SK-N-SH (cell line): ENCODE data around the gene ATP1A4. TPM values are rescaled to one million over a fixed set of nuclear protein-coding genes. Genes with fewer than 3 reads are reported as not detected.
A peak's percentile ranks its signal among the peaks of the same experiment; 100 is the strongest.

ENCODE experiments used
- CTCF ChIA-PET: fragments of 300-600, 350-600 bp; formaldehyde crosslinking; extraction: SDS; loops from one replicate; lab custom pipeline; 2021; lab: Yijun Ruan, JAX
- POLR2A ChIA-PET: fragments of 350-600 bp; sonication (Branson Sonifier 250); formaldehyde crosslinking; extraction: SDS; loops from one replicate; lab custom pipeline; 2020; ENCODE audit warnings: antibody characterized with exemption, inconsistent platforms; lab: Yijun Ruan, JAX
- DNase-seq: peaks from one replicate; pipeline ENCODE4 v3.0.0; 2012
- H2AFZ ChIP-seq: fragments of 200-600 bp; sonication (generic); 2 replicates; pipeline ENCODE4 v1.8.1; 2016; ENCODE audit warnings: antibody characterized with exemption, mild to moderate bottlenecking, low read depth
- H3F3A ChIP-seq: fragments of 200-600 bp; sonication (generic); replicated peaks from 2 replicates; pipeline ENCODE3; 2016; ENCODE audit warnings: antibody characterized with exemption, mild to moderate bottlenecking; ENCODE audit not compliant: insufficient read depth
- H3K27ac ChIP-seq, 2 experiments: fragments of 200-500 bp in 1 of 2; fragments of 200-600 bp in 1 of 2; sonication (Bioruptor generic) in 1 of 2; sonication (generic), shearing (Covaris generic) in 1 of 2; 2 replicates each; pipeline versions ENCODE4 v1.5.1 to v1.6.1; 2014 to 2016; ENCODE audit warnings: low read depth in 2 of 2, inconsistent platforms in 1 of 2, low read length in 1 of 2, mild to moderate bottlenecking in 1 of 2, mixed read lengths in 1 of 2
- H3K27me3 ChIP-seq: fragments of 200-600 bp; sonication (generic), shearing (Covaris generic); 2 replicates; pipeline ENCODE4 v1.6.1; 2016; ENCODE audit warnings: mixed run types; ENCODE audit not compliant: insufficient read depth
- H3K36me3 ChIP-seq, 2 experiments: fragments of 200-500 bp in 1 of 2; fragments of 200-600 bp in 1 of 2; sonication (Bioruptor generic) in 1 of 2; sonication (generic) in 1 of 2; replicated peaks in 1 of 2; 2 replicates each; pipeline versions ENCODE3 to v1.5.1; 2014 to 2016; ENCODE audit warnings: low read length in 1 of 2, mild to moderate bottlenecking in 1 of 2; ENCODE audit not compliant: insufficient read depth in 2 of 2, control insufficient read depth in 1 of 2
- H3K4me1 ChIP-seq, 2 experiments: fragments of 200-500 bp in 1 of 2; fragments of 200-600 bp in 1 of 2; sonication (Bioruptor generic) in 1 of 2; sonication (generic), shearing (Covaris generic) in 1 of 2; 2 replicates each; pipeline versions ENCODE4 v1.5.1 to v1.6.1; 2014 to 2016; ENCODE audit warnings: low read depth in 1 of 2, low read length in 1 of 2, mixed run types in 1 of 2; ENCODE audit not compliant: insufficient read depth in 2 of 2, control insufficient read depth in 1 of 2
- H3K4me2 ChIP-seq: fragments of 200-600 bp; sonication (generic), shearing (Covaris generic); 2 replicates; pipeline ENCODE4 v1.6.1; 2017; ENCODE audit warnings: mixed run types
- H3K4me3 ChIP-seq, 2 experiments: fragments of 200-500 bp in 1 of 2; fragments of 200-600 bp in 1 of 2; sonication (Bioruptor generic) in 1 of 2; sonication (generic), shearing (Covaris generic) in 1 of 2; 2 replicates each; pipeline versions ENCODE4 v1.5.1 to v1.8.1; 2014 to 2016; ENCODE audit warnings: low read depth in 2 of 2, inconsistent platforms in 1 of 2, low read length in 1 of 2, mild to moderate bottlenecking in 1 of 2, mixed read lengths in 1 of 2, moderate library complexity in 1 of 2
- H3K79me2 ChIP-seq: fragments of 200-600 bp; sonication (generic); 2 replicates; pipeline ENCODE4 v1.8.1; 2017; ENCODE audit warnings: mild to moderate bottlenecking; ENCODE audit not compliant: insufficient read depth
- H3K9ac ChIP-seq: fragments of 200-600 bp; sonication (generic); 2 replicates; pipeline ENCODE4 v1.6.1; 2017; ENCODE audit warnings: mixed run types
- H3K9me2 ChIP-seq: fragments of 200-600 bp; sonication (generic); 2 replicates; pipeline ENCODE4 v1.6.1; 2017; ENCODE audit warnings: mixed run types
- H3K9me3 ChIP-seq: fragments of 200-600 bp; sonication (generic); 2 replicates; pipeline ENCODE4 v1.6.1; 2017; ENCODE audit warnings: mixed run types, mild to moderate bottlenecking, moderate library complexity
- H4K20me1 ChIP-seq: fragments of 200-600 bp; sonication (generic); 2 replicates; pipeline ENCODE4 v1.6.1; 2017; ENCODE audit warnings: mild to moderate bottlenecking, mixed run types; ENCODE audit not compliant: insufficient read depth
- CHD2 ChIP-seq: fragments of 150-350 bp; IDR thresholded peaks from 2 replicates; pipeline ENCODE4 v1.6.1; 2018; ENCODE audit warnings: low read length; ENCODE audit not compliant: partially characterized antibody
- ELF1 ChIP-seq: IDR thresholded peaks from 2 replicates; pipeline ENCODE4 v1.4.0; 2012
- EP300 ChIP-seq, 2 experiments: IDR thresholded peaks; 2 replicates each; pipeline versions ENCODE4 v1.4.0 to v1.6.1; 2012; ENCODE audit warnings: borderline replicate concordance in 1 of 2, low read depth in 1 of 2, low read length in 1 of 2
- EZH2phosphoT487 ChIP-seq: fragments of 200-600 bp; sonication (generic); IDR thresholded peaks from 2 replicates; pipeline ENCODE4 v1.6.1; 2017; ENCODE audit warnings: low read depth, mixed run types, mild to moderate bottlenecking, antibody characterized with exemption, moderate library complexity, borderline replicate concordance
- FOXJ3 ChIP-seq: sonication (generic); formaldehyde crosslinking; IDR thresholded peaks from 2 replicates; pipeline ENCODE4 v1.5.1; 2020; ENCODE audit warnings: mild to moderate bottlenecking, missing genetic modification reagents
- GABPA ChIP-seq: IDR thresholded peaks from 2 replicates; pipeline ENCODE4 v1.4.0; 2012; ENCODE audit warnings: low read depth, mild to moderate bottlenecking
- MAX ChIP-seq: IDR thresholded peaks from 2 replicates; pipeline ENCODE4 v1.4.0; 2012; ENCODE audit warnings: low read depth
- MEF2A ChIP-seq: IDR thresholded peaks from 2 replicates; pipeline ENCODE4 v1.4.0; 2012; ENCODE audit warnings: low read depth, borderline replicate concordance
- MXI1 ChIP-seq: IDR thresholded peaks from 2 replicates; pipeline ENCODE4 v1.6.1; 2012; ENCODE audit warnings: mild to moderate bottlenecking, low read depth, low read length, improper control_type of control experiment
- NFIC ChIP-seq: IDR thresholded peaks from 2 replicates; pipeline ENCODE4 v1.4.0; 2012; ENCODE audit warnings: borderline replicate concordance
- PBX3 ChIP-seq: IDR thresholded peaks from 2 replicates; pipeline ENCODE4; 2012
- POLR2AphosphoS5 ChIP-seq: IDR thresholded peaks from 2 replicates; pipeline ENCODE4 v1.6.1; 2012; ENCODE audit warnings: low read depth, low read length
- RFX5 ChIP-seq: IDR thresholded peaks from 2 replicates; pipeline ENCODE4 v1.6.1; 2012; ENCODE audit warnings: mild to moderate bottlenecking, improper control_type of control experiment, low read length
- SIN3A ChIP-seq: IDR thresholded peaks from 2 replicates; pipeline ENCODE4 v1.6.1; 2012; ENCODE audit warnings: low read depth, mild to moderate bottlenecking, low read length, moderate library complexity, borderline replicate concordance
- SMC3 ChIP-seq: IDR thresholded peaks from 2 replicates; pipeline ENCODE4 v1.6.1; 2012; ENCODE audit warnings: low read depth, low read length, improper control_type of control experiment
- TCF12 ChIP-seq: IDR thresholded peaks from 2 replicates; pipeline ENCODE4 v1.4.0; 2012
- TEAD4 ChIP-seq: IDR thresholded peaks from 2 replicates; pipeline ENCODE4 v1.4.0; 2012; ENCODE audit warnings: mild to moderate bottlenecking, borderline replicate concordance; ENCODE audit not compliant: insufficient read depth
- USF1 ChIP-seq: IDR thresholded peaks from 2 replicates; pipeline ENCODE4 v1.4.0; 2012; ENCODE audit warnings: low read depth, borderline replicate concordance
- WGBS: methylation state at CpG from one replicate; pipeline ENCODE4 v1.1.6; 2017; ENCODE audit warnings: low lambda C conversion rate; 5-methylcytosine and 5-hydroxymethylcytosine counted together
- polyA plus RNA-seq, 3 experiments: library from polyadenylated mRNA; depleted of rRNA; stranded (reverse); fragments of >200 nt; gene quantifications; 2 replicates each; pipeline ENCODE4 v1.2.3, GENCODE V29; 2012

The ATP1A4 gene
- polyA plus RNA-seq, 1 of the 3 experiments (the other 2 are of a cell fraction), result not detected

- CTCF ChIA-PET, result interaction anchor here (0.6 to 13.6 kb wide), 7 partner anchors 12 to 185 kb away, joined by 3 to 137 read pairs (median 23); no protein-coding TSS in a partner anchor
- POLR2A ChIA-PET, result interaction anchor here (0.7 to 1.1 kb wide), 3 partner anchors 14 to 96 kb away, joined by 3 to 5 read pairs (median 3); no protein-coding TSS in a partner anchor
- no peaks in the 10 kb centered on the region for H3K9me3 ChIP-seq
- 2% methylated on average over 24 of the region's 76 CpGs for WGBS
- peak within 1 kb of the TSS; percentile 94 to 97 for H3K4me3 ChIP-seq
- TF ChIP-seq GABPA (peak; percentile 38; the same call in 1 of the 2 replicates), PBX3 (no peak), EZH2phosphoT487 (no peak), MEF2A (no peak), EP300 (IDR thresholded peaks at IDR 0.05; ENCODE audit: borderline replicate concordance in 1 of 2, low read depth in 1 of 2, low read length in 1 of 2) (peak in 1 of 2 experiments; percentile 39; a peak in 1 of 4 replicates)
- peak within 1 kb of the TSS; percentile 94 for H2AFZ ChIP-seq
- H3K9ac ChIP-seq, result peak within 1 kb of the TSS; percentile 96
- no peaks in the 10 kb centered on the region for H3K27me3 ChIP-seq
- H3K9me2 ChIP-seq, result no peaks in the 10 kb centered on the region
- H3K4me2 ChIP-seq, result peak within 1 kb of the TSS; percentile 100
- peaks cover 21% of the 10 kb centered on the region for H3F3A ChIP-seq
- H3K79me2 ChIP-seq, result peaks cover 51% of the 10 kb centered on the region
- H3K27ac ChIP-seq, result peak within 1 kb of the TSS; percentile 87 to 99
- peaks cover 36 to 56% of the 10 kb centered on the region in 2 experiments for H3K4me1 ChIP-seq
- DNase-seq, result peak; percentile 96
- H3K36me3 ChIP-seq, result peaks cover 24 to 25% of the 10 kb centered on the region in 2 experiments
- H4K20me1 ChIP-seq, result peaks cover 40% of the 10 kb centered on the region
Measured at GRCh38 chr1:160205242-160206035, 54.0 kb downstream of the ATP1A4 start, which contains the start of gene PEA15. TSS of gene PEA15 (plus strand) at chr1:160205384. CDS start at chr1:160211545, 6,161 bp downstream.

- peak overlapping the region; percentile 87 to 99 for H3K27ac ChIP-seq
- H3K4me1 ChIP-seq, result peaks cover 40 to 62% of the 10 kb centered on the region in 2 experiments
- H3K36me3 ChIP-seq, result peaks cover 28 to 29% of the 10 kb centered on the region in 2 experiments
- no peak for TF ChIP-seq RFX5
- TF ChIP-seq MEF2A, result no peak
- peak; percentile 42; the same call in 1 of the 2 replicates for TF ChIP-seq MAX
- TF ChIP-seq ELF1, result no peak
- TF ChIP-seq TCF12, result 0 out of 2 replicates have a peak, but pooled peaks have one; percentile 1
- peak; percentile 56; the same call in 1 of the 2 replicates for TF ChIP-seq USF1
- peak; percentile 73 for TF ChIP-seq MXI1
- TF ChIP-seq TEAD4, result no peak
- no peak for TF ChIP-seq EP300 (IDR thresholded peaks at IDR 0.05; ENCODE audit: borderline replicate concordance in 1 of 2, low read depth in 1 of 2, low read length in 1 of 2)
- TF ChIP-seq SMC3, result no peak
- no peak for TF ChIP-seq NFIC
- TF ChIP-seq FOXJ3, result no peak
- no peak for TF ChIP-seq CHD2
- TF ChIP-seq EZH2phosphoT487, result no peak
- TF ChIP-seq SIN3A, result no peak
- TF ChIP-seq POLR2AphosphoS5, result no peak
- TF ChIP-seq, all 33 proteins: peak for 4
- no peaks in the 10 kb centered on the region for H3K27me3 ChIP-seq
- H3K9me3 ChIP-seq, result no peaks in the 10 kb centered on the region
- peak overlapping the region; percentile 94 to 97 for H3K4me3 ChIP-seq
- no peaks in the 10 kb centered on the region for H3K9me2 ChIP-seq
- H2AFZ ChIP-seq, result no peak overlapping the region
- ChIA-PET CTCF (interaction anchor here (0.9 to 13.6 kb wide), 6 partner anchors 13 to 104 kb away, joined by 4 to 137 read pairs (median 40); no protein-coding TSS in a partner anchor), POLR2A (interaction anchor here (0.9 to 1.1 kb wide), 2 partner anchors 13 to 97 kb away, joined by 3 to 5 read pairs; no protein-coding TSS in a partner anchor)
- 3% methylated on average over 9 of the region's 9 CpGs for WGBS
- H3K9ac ChIP-seq, result peak overlapping the region; percentile 96
- peaks cover 46% of the 10 kb centered on the region for H4K20me1 ChIP-seq
- H3K79me2 ChIP-seq, result peaks cover 57% of the 10 kb centered on the region
- peaks cover 21% of the 10 kb centered on the region for H3F3A ChIP-seq
- DNase-seq, result peak; percentile 61
- peak overlapping the region; percentile 100 for H3K4me2 ChIP-seq
Measured at GRCh38 chr1:160206036-160206389, 54.6 kb downstream of the ATP1A4 start.
